Smooth muscle cell (in vitro differentiated cells): ENCODE results near the gene SH3PXD2A. TPM values are rescaled to one million over a fixed set of nuclear protein-coding genes. Genes with fewer than 3 reads are reported as not detected.

Experiments used
- DNase-seq: peaks from one replicate; lab custom pipeline; 2025; ENCODE audit not compliant: unreplicated experiment; lab: John Stamatoyannopoulos, UW
- H2AFZ ChIP-seq: fragments of 200-600 bp; sonication (generic); 2 replicates; pipeline ENCODE4 v1.6.0; 2016; ENCODE audit warnings: antibody characterized with exemption, low read depth, mild to moderate bottlenecking
- H3F3A ChIP-seq: fragments of 200-600 bp; sonication (generic); 2 replicates; pipeline ENCODE4 v1.6.0; 2017; ENCODE audit warnings: antibody characterized with exemption, low read depth
- H3K27ac ChIP-seq: fragments of 200-600 bp; sonication (generic); 2 replicates; pipeline ENCODE4 v1.5.1; 2016; ENCODE audit warnings: low read depth, mild to moderate bottlenecking
- H3K27me3 ChIP-seq: fragments of 200-600 bp; sonication (generic); 2 replicates; pipeline ENCODE4 v1.6.1; 2016; ENCODE audit warnings: low read depth, mild to moderate bottlenecking
- H3K36me3 ChIP-seq: fragments of 200-600 bp; sonication (generic); 2 replicates; pipeline ENCODE4 v1.5.1; 2016; ENCODE audit warnings: low read depth
- H3K4me1 ChIP-seq: fragments of 200-600 bp; sonication (generic); 2 replicates; pipeline ENCODE4 v1.5.1; 2016; ENCODE audit warnings: low read depth
- H3K4me2 ChIP-seq: fragments of 200-600 bp; sonication (generic); 2 replicates; pipeline ENCODE4 v1.6.0; 2016; ENCODE audit warnings: mild to moderate bottlenecking
- H3K4me3 ChIP-seq: fragments of 200-600 bp; sonication (generic); 2 replicates; pipeline ENCODE4 v1.5.1; 2016; ENCODE audit warnings: mild to moderate bottlenecking
- H3K79me2 ChIP-seq: fragments of 200-600 bp; sonication (generic); 2 replicates; pipeline ENCODE4 v1.6.0; 2016; ENCODE audit warnings: low read depth, mild to moderate bottlenecking
- H3K9ac ChIP-seq: fragments of 200-600 bp; sonication (generic); 2 replicates; pipeline ENCODE4 v1.6.0; 2016; ENCODE audit warnings: low read depth
- H3K9me3 ChIP-seq: fragments of 200-600 bp; sonication (generic); replicated peaks from 2 replicates; pipeline ENCODE4 v1.5.1; 2016; ENCODE audit warnings: low read depth
- H4K20me1 ChIP-seq: fragments of 200-600 bp; sonication (generic); 2 replicates; pipeline ENCODE4 v1.6.0; 2016; ENCODE audit warnings: low read depth
- whole genome bisulfite sequencing: methylation state at CpG from one replicate; pipeline ENCODE4 v1.1.7; 2016; ENCODE audit warnings: low lambda C conversion rate; 5-methylcytosine and 5-hydroxymethylcytosine counted together
- polyA plus RNA-seq: library from polyadenylated mRNA; unstranded; fragments of >200 nt; fragmentation: Nextera tagmentation; extraction: Ambion mirVana; gene quantifications from 2 replicates; pipeline ENCODE4 v1.2.1, GENCODE V29; 2016
- total RNA-seq: library from RNA; depleted of rRNA; stranded (reverse); fragments of >200 nt; gene quantifications from 2 replicates; pipeline ENCODE4 v1.2.3, GENCODE V29; 2014
- TF ChIP-seq, protein P1 (sequence below): fragments of 200-600 bp; sonication (generic); IDR thresholded peaks from 2 replicates; pipeline ENCODE4 v1.5.1; 2017; ENCODE audit warnings: borderline replicate concordance, mild to moderate bottlenecking, antibody characterized with exemption; ENCODE audit not compliant: insufficient read depth, poor library complexity, severe bottlenecking

Gene SH3PXD2A
- total and polyA plus RNA-seq, 2 experiments from 2014 or later = 30.1 to 37.9 TPM

DNA sequence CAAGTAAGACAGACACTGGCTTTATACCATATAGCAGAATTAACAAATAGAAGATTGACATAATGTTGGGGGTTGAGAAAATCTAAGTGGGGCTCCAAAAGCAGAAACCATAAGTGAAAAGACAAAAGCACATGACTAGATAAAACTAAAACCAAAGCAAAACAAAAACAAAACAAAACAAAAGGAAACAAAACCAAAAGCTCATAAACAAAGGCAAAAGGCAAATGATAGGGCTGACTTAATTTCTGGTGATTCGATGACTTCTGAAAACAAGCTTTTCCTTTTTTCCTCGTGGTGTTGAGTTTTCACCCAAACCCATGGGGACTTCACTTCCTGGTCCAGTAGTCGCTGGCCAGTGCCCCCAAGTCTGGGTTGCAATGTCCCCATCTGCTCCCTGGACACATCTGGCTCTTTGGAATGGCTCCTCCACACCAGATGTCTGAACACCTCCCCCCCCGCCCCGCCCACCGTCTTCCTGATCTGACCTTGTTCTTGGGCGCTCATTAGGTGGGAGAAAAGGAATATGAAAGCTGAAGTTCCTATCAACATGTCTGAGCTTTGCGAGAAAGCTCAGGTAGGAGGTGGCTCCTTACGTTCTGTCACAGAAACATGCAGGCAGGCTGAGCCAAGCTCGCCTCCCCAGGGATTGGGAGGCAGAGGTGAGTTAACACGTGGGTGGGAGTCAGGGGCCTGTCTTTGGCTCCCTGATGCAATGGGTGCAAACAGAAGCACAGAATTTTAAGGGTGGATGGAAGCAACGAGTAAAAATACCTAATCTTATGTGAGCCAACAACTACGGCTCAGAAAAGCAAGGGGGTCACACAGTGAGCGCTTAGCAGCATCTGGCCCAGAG is 240.8 kb downstream of the SH3PXD2A start:
- peak overlapping the region; percentile 47 for H3K4me2 ChIP-seq
- no peak overlapping the region for H3K4me3 ChIP-seq
- H3K36me3 ChIP-seq = no peaks in the 10 kb centered on the region
- H3K27ac ChIP-seq = peak overlapping the region; percentile 74
- no peak overlapping the region for H2AFZ ChIP-seq
- H3F3A ChIP-seq = peaks cover 7% of the 10 kb centered on the region
- DNase-seq = no peak
- peak overlapping the region; percentile 19 for H3K9ac ChIP-seq
- H3K4me1 ChIP-seq = peaks cover 19% of the 10 kb centered on the region
- no peaks in the 10 kb centered on the region for H3K79me2 ChIP-seq
- TF ChIP-seq, protein P1, sequence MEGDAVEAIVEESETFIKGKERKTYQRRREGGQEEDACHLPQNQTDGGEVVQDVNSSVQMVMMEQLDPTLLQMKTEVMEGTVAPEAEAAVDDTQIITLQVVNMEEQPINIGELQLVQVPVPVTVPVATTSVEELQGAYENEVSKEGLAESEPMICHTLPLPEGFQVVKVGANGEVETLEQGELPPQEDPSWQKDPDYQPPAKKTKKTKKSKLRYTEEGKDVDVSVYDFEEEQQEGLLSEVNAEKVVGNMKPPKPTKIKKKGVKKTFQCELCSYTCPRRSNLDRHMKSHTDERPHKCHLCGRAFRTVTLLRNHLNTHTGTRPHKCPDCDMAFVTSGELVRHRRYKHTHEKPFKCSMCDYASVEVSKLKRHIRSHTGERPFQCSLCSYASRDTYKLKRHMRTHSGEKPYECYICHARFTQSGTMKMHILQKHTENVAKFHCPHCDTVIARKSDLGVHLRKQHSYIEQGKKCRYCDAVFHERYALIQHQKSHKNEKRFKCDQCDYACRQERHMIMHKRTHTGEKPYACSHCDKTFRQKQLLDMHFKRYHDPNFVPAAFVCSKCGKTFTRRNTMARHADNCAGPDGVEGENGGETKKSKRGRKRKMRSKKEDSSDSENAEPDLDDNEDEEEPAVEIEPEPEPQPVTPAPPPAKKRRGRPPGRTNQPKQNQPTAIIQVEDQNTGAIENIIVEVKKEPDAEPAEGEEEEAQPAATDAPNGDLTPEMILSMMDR = no peak
- 71% methylated on average over 14 of the region's 14 CpGs for WGBS
- H4K20me1 ChIP-seq = no peaks in the 10 kb centered on the region
- H3K9me3 ChIP-seq = no peaks in the 10 kb centered on the region
- H3K27me3 ChIP-seq = no peaks in the 10 kb centered on the region

DNA sequence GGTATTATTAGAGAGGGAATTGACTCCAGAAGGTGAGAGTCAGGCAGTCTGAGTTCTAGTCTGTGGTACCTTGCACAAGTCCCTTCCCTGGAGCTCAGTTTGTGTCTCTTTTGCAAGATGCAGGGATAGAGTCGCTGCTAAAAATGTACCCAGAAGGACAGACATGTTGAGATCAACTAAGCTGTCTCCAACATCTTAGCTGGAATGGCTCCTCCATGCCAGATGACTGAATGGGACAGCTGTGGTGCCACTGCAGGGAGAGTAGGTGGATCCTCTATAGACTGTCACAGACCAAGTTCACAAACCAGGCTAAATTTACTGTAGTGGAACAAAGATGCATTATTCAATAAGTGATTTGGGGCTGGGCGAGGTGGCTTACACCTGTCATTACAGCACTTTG is 241.8 kb downstream of the SH3PXD2A start:
- no peak overlapping the region for H3K4me2 ChIP-seq
- TF ChIP-seq, protein P1 = no peak
- no peak overlapping the region for H3K9ac ChIP-seq
- H3K27ac ChIP-seq = peak overlapping the region; percentile 84
- no peaks in the 10 kb centered on the region for H3K79me2 ChIP-seq
- H3F3A ChIP-seq = no peaks in the 10 kb centered on the region
- H3K27me3 ChIP-seq = no peaks in the 10 kb centered on the region
- no peaks in the 10 kb centered on the region for H3K9me3 ChIP-seq
- H4K20me1 ChIP-seq = no peaks in the 10 kb centered on the region
- peaks cover 14% of the 10 kb centered on the region for H3K4me1 ChIP-seq
- H3K4me3 ChIP-seq = no peak overlapping the region
- WGBS = 100% methylated on average over 2 of the region's 2 CpGs
- no peak for DNase-seq
- H2AFZ ChIP-seq = no peak overlapping the region
- no peaks in the 10 kb centered on the region for H3K36me3 ChIP-seq

DNA sequence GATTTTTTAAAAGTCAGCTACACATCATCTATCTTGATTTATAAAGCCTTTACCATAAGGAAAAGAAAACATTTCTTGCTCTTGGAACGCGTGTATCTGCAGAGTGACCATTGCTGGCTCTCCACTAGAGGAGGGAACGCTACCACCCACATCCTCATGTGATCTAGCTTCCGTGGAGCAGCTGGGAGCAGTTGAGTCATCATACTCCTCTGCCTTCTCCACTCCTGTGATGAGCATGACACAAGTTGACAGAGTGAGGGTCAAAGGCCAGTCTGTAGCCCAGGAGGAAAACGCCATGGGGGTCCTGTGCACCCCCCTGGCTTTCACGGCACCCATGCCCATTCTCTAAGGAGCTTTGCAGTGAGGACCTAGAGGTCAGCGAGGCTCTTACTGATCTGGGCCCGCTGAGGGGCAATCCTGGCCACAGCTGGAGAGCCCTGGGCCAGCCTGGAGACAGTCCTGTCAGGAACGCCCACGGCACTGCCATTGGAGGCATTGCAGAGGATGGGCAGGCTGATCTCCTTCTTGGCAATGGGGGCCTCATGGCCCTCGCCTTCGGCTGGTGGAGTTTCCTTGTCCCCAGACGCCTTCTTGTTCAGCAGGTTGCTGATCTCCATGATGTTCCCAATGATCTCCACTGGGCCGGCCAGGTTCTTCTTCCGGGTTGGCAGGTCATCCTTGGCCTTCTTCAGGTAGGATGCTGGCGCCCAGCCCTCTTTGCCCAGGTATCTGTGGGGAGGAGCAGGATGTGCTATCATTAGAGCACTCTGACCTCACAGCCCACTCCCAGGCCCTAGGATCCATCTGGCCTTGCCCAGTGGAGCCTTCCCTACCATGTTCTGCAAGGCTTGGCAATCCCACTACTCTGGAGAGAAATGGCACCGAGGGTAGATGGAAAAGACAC is 242.7 kb downstream of the SH3PXD2A start:
- no peak overlapping the region for H3K9ac ChIP-seq
- no peak overlapping the region for H3K4me3 ChIP-seq
- no peak for DNase-seq
- H3K36me3 ChIP-seq = no peaks in the 10 kb centered on the region
- H3F3A ChIP-seq = no peaks in the 10 kb centered on the region
- peak overlapping the region; percentile 84 for H3K27ac ChIP-seq
- H4K20me1 ChIP-seq = no peaks in the 10 kb centered on the region
- no peaks in the 10 kb centered on the region for H3K27me3 ChIP-seq
- peak overlapping the region; percentile 35 for H3K4me2 ChIP-seq
- WGBS = 73% methylated on average over 17 of the region's 17 CpGs
- no peaks in the 10 kb centered on the region for H3K79me2 ChIP-seq
- TF ChIP-seq, protein P1 = no peak
- H3K4me1 ChIP-seq = peaks cover 13% of the 10 kb centered on the region
- no peak overlapping the region for H2AFZ ChIP-seq
- no peaks in the 10 kb centered on the region for H3K9me3 ChIP-seq
